Hepatocyte (in vitro differentiated cells): Measurements from ENCODE around the gene FBXO21. TPM values are rescaled to one million over a fixed set of nuclear protein-coding genes. Genes with fewer than 3 reads are reported as not detected.

ENCODE experiments used
- DNase-seq: peaks from one replicate; pipeline ENCODE4 v3.0.0-alpha.2; 2016; ENCODE audit warnings: low spot score
- H2AFZ ChIP-seq: fragments of 200-600 bp; sonication (generic); 2 replicates; pipeline ENCODE4 v1.6.0; 2016; ENCODE audit warnings: antibody characterized with exemption, mild to moderate bottlenecking
- H3K27ac ChIP-seq: fragments of 200-600 bp; sonication (generic); 2 replicates; pipeline ENCODE4 v1.5.1; 2016; ENCODE audit warnings: mild to moderate bottlenecking
- H3K27me3 ChIP-seq: fragments of 200-600 bp; sonication (generic); 2 replicates; pipeline ENCODE4 v1.6.1; 2016
- H3K36me3 ChIP-seq: fragments of 200-600 bp; sonication (generic); replicated peaks from 2 replicates; pipeline ENCODE4 v1.5.1; 2016; ENCODE audit warnings: low read depth; ENCODE audit not compliant: insufficient read depth
- H3K4me1 ChIP-seq: fragments of 200-600 bp; sonication (generic); 2 replicates; pipeline ENCODE4 v1.5.1; 2016; ENCODE audit warnings: mild to moderate bottlenecking, moderate library complexity; ENCODE audit not compliant: insufficient read depth
- H3K4me2 ChIP-seq: fragments of 200-600 bp; sonication (generic); 2 replicates; pipeline ENCODE4 v1.6.0; 2016
- H3K4me3 ChIP-seq: fragments of 200-600 bp; sonication (generic); 2 replicates; pipeline ENCODE4 v1.5.1; 2016; ENCODE audit warnings: mild to moderate bottlenecking
- H3K79me2 ChIP-seq: fragments of 200-600 bp; sonication (generic); 2 replicates; pipeline ENCODE4 v1.6.0; 2017; ENCODE audit warnings: mild to moderate bottlenecking
- H3K9me2 ChIP-seq: fragments of 200-600 bp; sonication (generic); replicated peaks from 2 replicates; pipeline ENCODE4 v1.6.0; 2017; ENCODE audit warnings: mild to moderate bottlenecking; ENCODE audit not compliant: insufficient read depth
- H3K9me3 ChIP-seq: fragments of 200-600 bp; sonication (generic); 2 replicates; pipeline ENCODE4 v1.5.1; 2016; ENCODE audit warnings: low read depth, mild to moderate bottlenecking
- H4K20me1 ChIP-seq: fragments of 200-600 bp; sonication (generic); 2 replicates; pipeline ENCODE4 v1.6.0; 2016; ENCODE audit warnings: mild to moderate bottlenecking; ENCODE audit not compliant: insufficient read depth, poor library complexity, severe bottlenecking
- EZH2 ChIP-seq: fragments of 200-600 bp; sonication (generic); IDR thresholded peaks from 2 replicates; pipeline ENCODE4 v1.6.1; 2016; ENCODE audit warnings: antibody characterized with exemption, mild to moderate bottlenecking, borderline replicate concordance
- EZH2phosphoT487 ChIP-seq: fragments of 200-600 bp; sonication (generic); IDR thresholded peaks from one replicate; pipeline ENCODE4 v1.6.1; 2018; ENCODE audit warnings: antibody characterized with exemption, mild to moderate bottlenecking, low read depth, moderate library complexity; ENCODE audit not compliant: unreplicated experiment, severe bottlenecking
- WGBS: methylation state at CpG from one replicate; pipeline ENCODE4 v1.1.6; 2016; ENCODE audit warnings: low lambda C conversion rate; ENCODE audit errors: missing lambda C conversion rate; 5-methylcytosine and 5-hydroxymethylcytosine counted together
- polyA plus RNA-seq: library from polyadenylated mRNA; unstranded; fragments of >200 nt; fragmentation: Nextera tagmentation; extraction: Ambion mirVana; gene quantifications from 2 replicates; pipeline ENCODE4 v1.2.1, GENCODE V29; 2016
- total RNA-seq: library from RNA; depleted of rRNA; stranded (reverse); fragments of >200 nt; gene quantifications from 2 replicates; pipeline ENCODE4 v1.2.3, GENCODE V29; 2014
- TF ChIP-seq, protein P1 (sequence below): fragments of 200-600 bp; sonication (generic); IDR thresholded peaks from 2 replicates; pipeline ENCODE4 v1.5.1; 2016; ENCODE audit warnings: antibody characterized with exemption, mild to moderate bottlenecking; ENCODE audit not compliant: poor library complexity

FBXO21 gene
- total and polyA plus RNA-seq, 2 experiments from 2014 or later, result 41.9 to 68.0 TPM

DNA sequence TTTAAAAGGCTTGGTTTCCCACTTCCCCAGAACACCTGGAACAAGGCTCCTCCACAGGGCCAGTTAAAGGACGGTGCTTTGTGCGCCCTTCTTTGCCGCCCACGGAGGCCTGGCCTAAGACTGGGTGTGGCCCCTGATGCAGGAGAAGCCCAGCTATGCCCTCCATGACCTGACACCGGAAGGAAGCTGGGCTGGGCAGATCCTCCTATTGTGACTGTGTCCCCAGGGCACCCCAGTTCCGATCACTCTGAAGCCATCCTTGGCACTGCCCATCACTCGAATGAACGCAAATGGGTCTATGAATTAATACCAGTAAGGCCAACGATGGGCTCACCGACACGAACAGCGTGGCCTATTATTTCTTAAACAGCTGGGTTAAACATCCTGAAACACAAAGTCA is 42.6 kb downstream of the FBXO21 start:
- WGBS, result 96% methylated on average over 12 of the region's 12 CpGs
- H3K9me3 ChIP-seq, result no peaks in the 10 kb centered on the region
- H3K4me1 ChIP-seq, result peaks cover 6% of the 10 kb centered on the region
- H3K79me2 ChIP-seq, result no peaks in the 10 kb centered on the region
- no peak overlapping the region for H3K4me2 ChIP-seq
- DNase-seq, result no peak
- H3K27ac ChIP-seq, result no peak overlapping the region
- no peak overlapping the region for H2AFZ ChIP-seq
- H3K9me2 ChIP-seq, result no peaks in the 10 kb centered on the region
- no peaks in the 10 kb centered on the region for H3K27me3 ChIP-seq
- no peaks in the 10 kb centered on the region for H3K36me3 ChIP-seq
- no peaks in the 10 kb centered on the region for H4K20me1 ChIP-seq
- TF ChIP-seq, protein P1, sequence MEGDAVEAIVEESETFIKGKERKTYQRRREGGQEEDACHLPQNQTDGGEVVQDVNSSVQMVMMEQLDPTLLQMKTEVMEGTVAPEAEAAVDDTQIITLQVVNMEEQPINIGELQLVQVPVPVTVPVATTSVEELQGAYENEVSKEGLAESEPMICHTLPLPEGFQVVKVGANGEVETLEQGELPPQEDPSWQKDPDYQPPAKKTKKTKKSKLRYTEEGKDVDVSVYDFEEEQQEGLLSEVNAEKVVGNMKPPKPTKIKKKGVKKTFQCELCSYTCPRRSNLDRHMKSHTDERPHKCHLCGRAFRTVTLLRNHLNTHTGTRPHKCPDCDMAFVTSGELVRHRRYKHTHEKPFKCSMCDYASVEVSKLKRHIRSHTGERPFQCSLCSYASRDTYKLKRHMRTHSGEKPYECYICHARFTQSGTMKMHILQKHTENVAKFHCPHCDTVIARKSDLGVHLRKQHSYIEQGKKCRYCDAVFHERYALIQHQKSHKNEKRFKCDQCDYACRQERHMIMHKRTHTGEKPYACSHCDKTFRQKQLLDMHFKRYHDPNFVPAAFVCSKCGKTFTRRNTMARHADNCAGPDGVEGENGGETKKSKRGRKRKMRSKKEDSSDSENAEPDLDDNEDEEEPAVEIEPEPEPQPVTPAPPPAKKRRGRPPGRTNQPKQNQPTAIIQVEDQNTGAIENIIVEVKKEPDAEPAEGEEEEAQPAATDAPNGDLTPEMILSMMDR, result no peak
- TF ChIP-seq EZH2phosphoT487 (no peak), EZH2 (no peak)
- H3K4me3 ChIP-seq, result no peak overlapping the region

DNA sequence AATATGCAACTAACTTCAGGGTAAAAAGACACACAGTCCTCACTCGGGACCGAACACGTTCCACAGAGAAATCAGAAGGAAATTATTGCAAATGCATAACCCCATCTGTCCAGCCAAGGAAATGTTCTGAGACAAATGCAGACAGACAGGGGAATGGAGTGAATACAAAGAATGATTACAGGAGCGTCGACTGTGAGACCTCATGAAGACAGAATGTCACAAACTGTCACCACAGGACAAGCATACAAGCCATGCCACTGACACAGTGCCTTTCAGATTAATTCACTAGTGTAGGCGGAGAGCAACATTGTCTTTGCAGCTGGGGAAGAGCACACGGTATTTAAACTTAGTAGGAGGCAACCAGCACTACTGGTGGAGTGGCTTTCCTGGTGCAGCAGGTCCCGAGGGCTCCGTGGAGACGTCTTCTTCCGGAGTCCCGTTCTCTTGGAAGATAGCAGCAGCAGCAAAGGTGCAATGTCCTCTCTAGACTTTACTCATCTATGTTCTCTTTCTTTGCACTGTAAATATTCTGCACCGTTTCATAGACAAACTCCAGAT is 44.6 kb downstream of the FBXO21 start:
- Histone ChIP-seq H3K4me2 (no peak overlapping the region), H3K27ac (no peak overlapping the region), H3K9me2 (no peaks in the 10 kb centered on the region), H3K36me3 (no peaks in the 10 kb centered on the region), H3K79me2 (no peaks in the 10 kb centered on the region), H4K20me1 (no peaks in the 10 kb centered on the region), H3K4me3 (no peak overlapping the region), H3K9me3 (no peaks in the 10 kb centered on the region), H3K4me1 (peaks cover 7% of the 10 kb centered on the region), H3K27me3 (no peaks in the 10 kb centered on the region), H2AFZ (no peak overlapping the region)
- WGBS, result 94% methylated on average over 13 of the region's 13 CpGs
- no peak for TF ChIP-seq EZH2phosphoT487
- TF ChIP-seq, protein P1, result no peak
- TF ChIP-seq EZH2, result no peak
- DNase-seq, result no peak

DNA sequence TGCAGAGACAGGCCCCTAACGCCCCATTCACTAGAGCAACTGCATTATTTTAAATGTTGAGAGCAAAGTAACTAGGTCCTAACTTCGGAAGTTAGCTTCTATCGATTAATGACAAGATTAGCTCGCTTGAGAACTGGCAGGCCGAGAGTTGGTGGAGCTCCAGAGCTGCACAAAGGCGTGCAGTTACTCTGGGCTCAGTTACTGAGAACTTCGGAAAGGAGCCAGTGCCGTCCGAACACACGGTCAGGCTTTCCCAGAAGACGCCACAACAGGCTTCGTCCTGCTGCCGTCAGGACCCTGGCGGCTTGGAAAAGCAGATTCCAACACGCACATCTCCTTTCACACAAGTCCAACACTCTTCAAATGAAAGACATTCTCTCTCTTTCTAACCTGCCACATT is 45.7 kb downstream of the FBXO21 start:
- no peaks in the 10 kb centered on the region for H3K36me3 ChIP-seq
- peaks cover 7% of the 10 kb centered on the region for H3K4me1 ChIP-seq
- no peak overlapping the region for H2AFZ ChIP-seq
- H4K20me1 ChIP-seq, result no peaks in the 10 kb centered on the region
- no peak overlapping the region for H3K4me3 ChIP-seq
- DNase-seq, result no peak
- H3K9me2 ChIP-seq, result no peaks in the 10 kb centered on the region
- no peak overlapping the region for H3K27ac ChIP-seq
- H3K9me3 ChIP-seq, result no peaks in the 10 kb centered on the region
- H3K4me2 ChIP-seq, result no peak overlapping the region
- H3K27me3 ChIP-seq, result no peaks in the 10 kb centered on the region
- TF ChIP-seq EZH2phosphoT487, result no peak
- TF ChIP-seq, protein P1, result no peak
- no peak for TF ChIP-seq EZH2
- WGBS, result 96% methylated on average over 15 of the region's 15 CpGs
- no peaks in the 10 kb centered on the region for H3K79me2 ChIP-seq
